HG03108 (cell line): Measurements from ENCODE around the gene CLRN3.

Source experiments
- ATAC-seq: cut with Tn5 transposase; IDR thresholded peaks from one replicate; pipeline ENCODE4 v1.9.1; 2021; ENCODE audit warnings: moderate library complexity; ENCODE audit not compliant: unreplicated experiment

CLRN3 gene

GRCh38 chr10:127875449-127875765 is 17.3 kb downstream of the CLRN3 start:
- ATAC-seq: no peak

GRCh38 chr10:127874671-127875448 is 17.9 kb downstream of the CLRN3 start:
- no peak for ATAC-seq

DNA sequence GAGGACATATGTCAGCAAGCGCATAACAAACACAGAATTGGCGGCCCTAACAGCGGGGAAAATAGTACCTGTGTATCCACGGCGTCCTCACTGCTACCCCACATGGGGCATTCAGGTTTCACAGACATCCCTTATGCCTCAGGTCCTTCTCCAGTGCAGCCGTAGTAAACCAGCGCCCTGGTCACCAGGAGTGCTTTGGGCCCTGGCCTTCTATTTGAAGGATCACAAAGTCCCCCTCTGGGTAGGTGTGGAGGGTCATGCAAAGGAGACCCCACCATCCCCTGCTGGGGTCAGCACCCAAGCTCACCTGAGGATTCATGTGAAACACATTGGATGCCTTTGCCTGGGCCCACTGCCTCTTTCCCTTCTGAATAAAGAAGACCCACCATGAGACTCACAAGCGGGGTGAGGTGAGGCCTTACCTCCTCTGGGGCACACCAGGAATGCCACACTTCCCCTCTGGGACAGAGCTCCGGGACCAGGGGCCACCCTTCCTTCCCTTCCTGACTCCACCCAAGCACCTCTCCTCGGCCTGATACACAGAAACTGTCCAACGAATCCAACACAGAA is 18.8 kb downstream of the CLRN3 start:
- no peak for ATAC-seq

- no peak for ATAC-seq
Observed at GRCh38 chr10:127872871-127873600, 19.7 kb downstream of the CLRN3 start.

DNA sequence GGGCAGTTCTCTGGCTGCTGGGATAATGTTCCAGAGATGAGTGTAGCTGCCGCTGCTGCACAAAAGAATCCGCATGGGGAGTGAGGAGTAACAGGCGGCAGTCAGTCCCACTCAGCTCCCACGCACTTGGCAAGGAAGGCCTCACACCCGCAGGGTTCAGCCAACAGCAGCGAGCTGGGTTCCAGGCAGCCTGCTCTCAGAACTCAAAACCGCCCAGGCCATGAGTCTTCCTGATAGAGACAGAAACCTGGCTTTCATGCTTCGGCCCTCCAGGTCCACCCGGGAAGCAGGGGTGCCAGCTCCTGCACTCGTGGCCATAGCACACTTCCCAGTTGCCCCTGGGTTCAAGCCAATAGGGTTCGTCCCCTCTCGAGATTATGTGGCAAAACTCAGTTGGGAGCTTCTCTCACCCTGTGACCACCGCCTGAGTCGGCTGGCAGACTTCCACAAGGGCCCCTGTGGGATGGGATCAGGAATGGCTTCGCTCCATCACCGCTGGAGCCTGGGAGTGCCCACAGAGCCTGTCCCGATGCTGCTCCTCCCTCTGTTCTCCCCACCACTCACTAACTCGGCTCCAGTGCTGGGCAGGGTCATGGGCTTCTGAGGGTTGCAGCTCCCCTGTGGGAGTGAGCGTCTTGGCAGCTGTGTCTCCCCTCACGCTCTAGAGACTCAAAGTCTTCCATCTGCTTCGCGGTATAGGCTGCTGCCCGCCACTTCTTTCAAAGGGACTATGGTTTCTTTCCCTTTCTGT is 20.6 kb downstream of the CLRN3 start:
- ATAC-seq: no peak

DNA sequence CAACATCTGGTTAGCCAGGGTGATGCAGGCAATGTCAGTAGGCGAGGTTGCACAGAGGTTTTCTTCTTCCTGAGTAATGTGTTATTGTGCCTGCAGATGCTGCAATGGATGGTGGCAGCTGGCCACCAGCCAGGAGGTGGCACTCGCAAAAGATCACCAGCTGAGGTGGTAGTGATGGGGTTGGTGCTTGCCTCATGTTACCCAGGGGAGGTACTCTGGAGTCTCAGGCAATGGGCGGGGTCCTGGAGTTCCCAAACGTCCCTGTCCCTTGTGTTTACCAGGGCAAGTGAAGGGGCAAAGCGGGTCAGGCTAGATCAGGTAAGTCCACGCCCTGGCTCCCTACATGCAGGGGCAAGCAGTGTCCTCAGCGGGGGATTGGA is 21.1 kb downstream of the CLRN3 start:
- ATAC-seq: no peak

GRCh38 chr10:127869329-127869728 is 23.4 kb downstream of the CLRN3 start:
- no peak for ATAC-seq

DNA sequence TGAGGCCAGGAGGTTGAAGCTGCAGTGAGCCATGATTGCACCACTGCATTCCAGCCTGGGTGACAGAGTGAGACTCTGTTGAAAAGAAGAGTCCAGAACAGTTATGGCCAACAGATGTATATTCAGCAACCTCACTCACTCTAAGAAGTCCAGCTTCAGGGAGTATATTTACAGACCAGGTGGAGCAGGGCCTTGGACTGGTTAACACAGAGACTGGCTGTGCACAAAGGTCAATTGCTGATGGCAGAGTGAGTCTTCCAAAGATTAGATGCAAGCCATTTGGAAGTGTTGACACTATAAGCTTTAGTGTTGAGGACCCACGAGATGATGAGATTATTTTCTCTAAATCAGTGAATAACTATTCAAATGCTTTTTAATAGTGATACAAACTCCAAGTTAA is 24.9 kb downstream of the CLRN3 start:
- no peak for ATAC-seq

DNA sequence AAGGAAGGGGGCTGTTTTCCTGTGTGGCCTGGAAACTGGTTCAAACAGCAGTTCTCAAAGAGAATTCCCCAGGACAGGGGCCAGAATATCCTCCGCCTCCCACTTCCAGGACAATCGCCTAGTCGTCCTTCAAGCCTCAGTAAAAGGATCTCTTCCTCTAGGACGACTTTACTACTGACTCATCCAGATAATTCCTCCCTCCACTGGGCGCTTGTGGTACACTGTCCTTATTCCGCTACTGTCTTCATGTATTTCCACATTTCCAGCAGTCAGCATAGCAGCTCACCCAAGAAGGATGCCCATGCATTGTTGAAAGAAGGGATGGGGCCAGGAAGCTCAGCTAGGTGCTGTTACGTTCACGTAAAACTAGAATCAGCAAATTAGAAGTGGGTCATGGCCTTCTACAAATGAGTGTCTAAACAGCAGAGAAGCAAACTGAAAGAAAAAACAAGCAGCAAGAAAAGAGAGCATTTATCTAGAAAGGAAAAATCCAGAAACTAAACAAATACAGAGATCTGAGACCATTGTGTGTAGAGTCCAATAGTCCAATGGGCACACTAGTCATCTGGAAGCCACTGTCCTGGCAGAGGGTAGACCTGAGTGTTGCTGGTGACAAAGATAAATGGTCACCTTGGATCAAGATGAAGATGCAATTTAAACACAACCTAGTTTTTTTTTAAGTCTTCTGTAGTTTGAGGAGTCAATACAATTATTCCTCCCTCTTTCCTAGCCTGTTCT is 26.3 kb downstream of the CLRN3 start:
- no peak for ATAC-seq

DNA sequence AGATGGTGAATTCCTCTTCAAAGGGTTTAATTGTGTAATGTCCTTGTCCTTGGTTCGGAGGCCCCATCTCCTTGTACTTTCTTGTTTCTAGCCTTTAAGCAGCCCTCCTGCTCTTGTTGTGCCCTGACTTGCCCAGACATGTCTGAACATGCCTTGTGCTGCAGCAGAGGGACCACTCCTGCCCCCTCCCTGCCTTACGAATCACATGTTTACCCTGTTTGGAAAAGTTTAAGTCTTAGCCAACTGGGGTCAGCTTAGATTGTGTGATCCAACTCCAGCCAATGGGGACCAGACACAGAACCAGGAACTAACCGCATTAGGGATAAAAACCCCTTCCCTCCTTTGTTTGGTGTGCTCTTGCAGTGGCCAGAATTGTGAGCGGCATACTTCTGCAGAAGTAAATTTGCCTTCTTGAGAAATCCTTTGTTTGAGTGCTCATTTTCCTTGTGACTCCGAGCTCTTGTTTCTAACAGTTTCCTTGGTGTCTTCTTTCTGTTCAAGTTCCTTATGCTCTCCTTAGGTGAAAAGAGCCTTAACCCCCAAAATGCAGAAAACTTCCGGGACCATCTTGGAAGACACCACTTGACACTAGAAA is 29.4 kb downstream of the CLRN3 start:
- ATAC-seq: no peak

DNA sequence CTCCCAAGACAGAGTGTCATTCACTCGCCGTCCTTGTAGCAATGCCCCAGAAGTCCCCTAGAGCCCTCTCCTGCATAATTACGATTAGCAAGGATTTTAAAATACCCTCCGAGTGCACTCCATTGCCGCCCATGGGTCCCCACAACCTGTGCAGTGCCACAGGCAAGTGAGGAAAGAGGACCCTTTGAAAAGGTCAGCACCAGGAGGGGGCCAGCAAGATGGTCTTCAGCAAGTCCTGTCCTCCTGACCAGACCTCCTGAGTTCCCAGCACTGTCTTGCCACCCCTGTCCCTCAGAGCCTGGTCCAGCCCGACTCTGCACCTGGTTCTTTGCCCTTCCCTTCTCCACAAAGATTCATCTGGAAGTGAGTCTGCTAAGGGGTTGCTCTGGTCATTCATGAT is 32.1 kb downstream of the CLRN3 start:
- ATAC-seq: no peak

DNA sequence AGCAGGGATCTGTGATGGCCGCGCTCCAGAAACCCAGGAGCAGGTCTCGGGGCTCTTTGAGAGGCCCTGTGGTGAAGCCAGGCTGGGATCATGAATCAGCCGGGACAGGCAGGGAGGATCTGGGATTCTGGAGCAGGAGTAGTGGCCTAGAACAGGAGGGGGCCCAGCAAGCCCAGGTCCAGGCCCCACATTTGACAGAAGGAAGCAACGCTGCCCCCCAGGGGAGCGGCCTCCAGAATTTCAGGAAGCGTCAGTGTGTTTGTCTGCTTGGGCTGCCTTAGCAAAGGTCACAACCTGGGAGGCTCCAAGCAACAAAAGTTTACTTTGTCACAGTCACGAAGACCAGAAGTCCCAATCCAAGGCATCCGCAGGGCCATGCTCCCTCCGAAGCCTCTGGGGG is 36.8 kb downstream of the CLRN3 start:
- no peak for ATAC-seq

DNA sequence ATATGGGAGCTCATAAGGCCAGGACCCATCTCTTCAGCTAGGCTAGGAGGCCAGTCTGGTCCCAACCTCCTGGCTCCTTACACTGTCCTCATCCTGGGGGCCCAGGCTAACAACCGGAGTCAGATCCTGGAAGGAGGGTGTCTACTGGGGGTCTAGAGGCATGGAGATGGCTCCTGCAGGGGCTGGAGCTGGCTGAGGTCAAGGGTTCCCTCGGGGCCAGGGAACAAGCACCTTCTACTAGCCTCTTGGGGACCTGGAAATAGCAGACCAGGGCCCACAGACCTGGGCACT is 37.2 kb downstream of the CLRN3 start:
- no peak for ATAC-seq

- peak; percentile 60 for ATAC-seq
Observed at GRCh38 chr10:127854769-127855590, 37.8 kb downstream of the CLRN3 start.

- peak; percentile 52 for ATAC-seq
Observed at GRCh38 chr10:127853868-127854768, 38.6 kb downstream of the CLRN3 start.

GRCh38 chr10:127852456-127852855 is 40.3 kb downstream of the CLRN3 start:
- no peak for ATAC-seq

GRCh38 chr10:127851661-127852194 is 41.0 kb downstream of the CLRN3 start:
- ATAC-seq: no peak

DNA sequence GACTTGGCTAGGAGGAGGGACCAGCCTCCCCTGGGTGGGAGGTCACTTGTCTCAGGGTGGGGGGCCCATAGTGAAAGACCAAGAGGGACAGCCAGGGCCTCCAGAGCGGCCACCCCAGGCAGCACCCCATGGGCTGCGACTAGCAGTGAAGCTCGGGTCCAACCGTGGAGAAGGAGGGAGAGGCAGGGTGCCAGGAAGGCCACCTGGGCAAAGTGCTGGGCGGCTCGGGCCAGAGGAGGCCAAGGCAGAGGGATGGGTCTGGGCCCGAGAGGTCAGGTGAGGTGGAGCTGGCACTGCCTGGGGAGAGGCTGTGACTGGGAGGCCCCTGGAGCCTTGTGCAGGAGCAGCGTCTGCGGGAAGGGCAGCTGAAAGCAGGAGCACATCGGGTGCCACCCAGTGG is 41.8 kb downstream of the CLRN3 start:
- no peak for ATAC-seq

- ATAC-seq: no peak
Observed at GRCh38 chr10:127849921-127850320, 42.8 kb downstream of the CLRN3 start.
